Endodermal cell (in vitro differentiated cells): ENCODE data around the gene MOCS3. TPM values are rescaled to one million over a fixed set of nuclear protein-coding genes. Genes with fewer than 3 reads are reported as not detected.

Experiments
- DNase-seq: peaks from one replicate; pipeline ENCODE4 v3.0.0-alpha.2; 2017
- H3K27ac ChIP-seq: 2 replicates; pipeline ENCODE4 v1.5.1; 2013; ENCODE audit warnings: mild to moderate bottlenecking, low read depth, low read length, moderate library complexity
- H3K27me3 ChIP-seq: 2 replicates; pipeline ENCODE4 v1.6.1; 2013; ENCODE audit warnings: mild to moderate bottlenecking, low read length, moderate library complexity; ENCODE audit not compliant: insufficient read depth, control insufficient read depth, poor library complexity, severe bottlenecking
- H3K36me3 ChIP-seq: 2 replicates; pipeline ENCODE4 v1.7.0; 2013; ENCODE audit warnings: mild to moderate bottlenecking, low read length, moderate library complexity; ENCODE audit not compliant: control insufficient read depth, insufficient read depth
- H3K4me1 ChIP-seq: one replicate; pipeline ENCODE4 v1.7.0; 2013; ENCODE audit warnings: low read length; ENCODE audit not compliant: control insufficient read depth, insufficient read depth
- H3K4me3 ChIP-seq: 2 replicates; pipeline ENCODE4 v1.5.1; 2013; ENCODE audit warnings: mild to moderate bottlenecking, low read length, moderate library complexity
- H3K9ac ChIP-seq: 2 replicates; pipeline ENCODE4 v1.6.1; 2013; ENCODE audit warnings: mild to moderate bottlenecking, low read length, moderate library complexity; ENCODE audit not compliant: poor library complexity, severe bottlenecking; ENCODE audit errors: extremely low read depth
- H3K9me3 ChIP-seq: 2 replicates; pipeline ENCODE4 v1.6.1; 2013; ENCODE audit warnings: mild to moderate bottlenecking, low read length, moderate library complexity; ENCODE audit not compliant: control insufficient read depth
- H3K27ac Mint-ChIP-seq: 2 replicates; pipeline ENCODE4 v1.8.0; 2020; ENCODE audit warnings: mixed read lengths
- H3K27me3 Mint-ChIP-seq: 2 replicates; pipeline ENCODE4 v1.8.0; 2021; ENCODE audit warnings: mild to moderate bottlenecking, mixed read lengths; ENCODE audit not compliant: insufficient read depth
- H3K36me3 Mint-ChIP-seq: 2 replicates; pipeline ENCODE4 v1.8.0; 2020; ENCODE audit warnings: low read depth, mixed read lengths
- H3K4me1 Mint-ChIP-seq: 2 replicates; pipeline ENCODE4 v1.8.0; 2020; ENCODE audit warnings: mixed read lengths
- H3K4me3 Mint-ChIP-seq: 2 replicates; pipeline ENCODE4 v1.8.0; 2020; ENCODE audit warnings: mild to moderate bottlenecking, moderate library complexity, mixed read lengths
- H3K9me3 Mint-ChIP-seq: 2 replicates; pipeline ENCODE4 v1.8.0; 2020; ENCODE audit warnings: mild to moderate bottlenecking, mixed read lengths
- WGBS, 2 experiments: methylation state at CpG; one replicate each; pipeline versions ENCODE4 v1.1.5 to v1.1.7; 2013; ENCODE audit warnings: missing lambda C conversion rate in 2 of 2, mixed read lengths in 1 of 2; ENCODE audit not compliant: insufficient coverage in 1 of 2, insufficient read length in 1 of 2; 5-methylcytosine and 5-hydroxymethylcytosine counted together
- total RNA-seq, 2 donors: library from RNA; stranded (reverse); fragmentation: NEBNext Ultra II Directional in 1 of 2; extraction: Animal tissue kit (Norgen Biotek cat#: 25700) in 1 of 2; gene quantifications; 2 replicates in 1 of 2; 3 replicates in 1 of 2; pipeline ENCODE4 v1.2.1, GENCODE V29; 2021
- TF ChIP-seq, protein P1 (sequence below): fragments of 200-600 bp; sonication (generic); conservative IDR thresholded peaks from 2 replicates; pipeline ENCODE4 v1.5.0; 2021; ENCODE audit warnings: antibody characterized with exemption, mild to moderate bottlenecking

Gene MOCS3
- total RNA-seq, 2 donors from 2014 or later: 4.7 to 5.5 TPM

- Histone ChIP-seq H3K9ac (no peak overlapping the region), H3K9me3 (no peaks in the 10 kb centered on the region), H3K36me3 (no peaks in the 10 kb centered on the region), H3K4me3 (no peak overlapping the region), H3K27ac (no peak overlapping the region), H3K4me1 (peaks cover 3% of the 10 kb centered on the region), H3K27me3 (no peaks in the 10 kb centered on the region)
- Mint-ChIP-seq H3K27ac (no peak overlapping the region), H3K4me3 (no peak overlapping the region), H3K9me3 (no peaks in the 10 kb centered on the region), H3K27me3 (peaks cover 21% of the 10 kb centered on the region), H3K36me3 (no peaks in the 10 kb centered on the region), H3K4me1 (peaks cover 12% of the 10 kb centered on the region)
- WGBS, 2 experiments: 79 to 93% methylated on average over 6 to 7 of the region's 7 CpGs
- TF ChIP-seq, protein P1, sequence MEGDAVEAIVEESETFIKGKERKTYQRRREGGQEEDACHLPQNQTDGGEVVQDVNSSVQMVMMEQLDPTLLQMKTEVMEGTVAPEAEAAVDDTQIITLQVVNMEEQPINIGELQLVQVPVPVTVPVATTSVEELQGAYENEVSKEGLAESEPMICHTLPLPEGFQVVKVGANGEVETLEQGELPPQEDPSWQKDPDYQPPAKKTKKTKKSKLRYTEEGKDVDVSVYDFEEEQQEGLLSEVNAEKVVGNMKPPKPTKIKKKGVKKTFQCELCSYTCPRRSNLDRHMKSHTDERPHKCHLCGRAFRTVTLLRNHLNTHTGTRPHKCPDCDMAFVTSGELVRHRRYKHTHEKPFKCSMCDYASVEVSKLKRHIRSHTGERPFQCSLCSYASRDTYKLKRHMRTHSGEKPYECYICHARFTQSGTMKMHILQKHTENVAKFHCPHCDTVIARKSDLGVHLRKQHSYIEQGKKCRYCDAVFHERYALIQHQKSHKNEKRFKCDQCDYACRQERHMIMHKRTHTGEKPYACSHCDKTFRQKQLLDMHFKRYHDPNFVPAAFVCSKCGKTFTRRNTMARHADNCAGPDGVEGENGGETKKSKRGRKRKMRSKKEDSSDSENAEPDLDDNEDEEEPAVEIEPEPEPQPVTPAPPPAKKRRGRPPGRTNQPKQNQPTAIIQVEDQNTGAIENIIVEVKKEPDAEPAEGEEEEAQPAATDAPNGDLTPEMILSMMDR: no peak
- DNase-seq: no peak
These were observed 9.0 kb downstream of the MOCS3 start for GRCh38 chr20:50967586-50967985.

DNA sequence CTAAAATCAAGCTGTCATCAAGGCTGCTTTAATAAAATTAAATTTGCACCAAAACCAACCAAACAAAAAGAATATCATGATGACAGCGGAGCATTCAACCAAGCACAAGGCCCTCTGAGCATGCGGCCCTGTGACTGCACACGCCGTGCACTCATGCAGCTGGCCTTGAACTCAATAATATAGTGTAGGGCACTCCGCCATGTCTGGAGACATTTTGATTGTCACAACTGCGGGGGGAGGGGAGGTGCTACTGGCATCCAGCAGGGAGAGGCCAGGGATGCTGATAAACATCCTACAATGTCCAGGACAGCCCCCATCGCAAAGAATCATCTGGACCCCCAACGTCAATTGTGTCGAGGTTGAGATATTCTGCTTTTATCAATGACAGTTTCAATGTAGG lies 9.7 kb downstream of the MOCS3 start:
- peaks cover 12% of the 10 kb centered on the region for H3K4me1 Mint-ChIP-seq
- no peaks in the 10 kb centered on the region for H3K9me3 Mint-ChIP-seq
- Histone ChIP-seq H3K4me1 (peaks cover 3% of the 10 kb centered on the region), H3K36me3 (no peaks in the 10 kb centered on the region), H3K27me3 (no peaks in the 10 kb centered on the region), H3K27ac (no peak overlapping the region), H3K4me3 (no peak overlapping the region), H3K9me3 (no peaks in the 10 kb centered on the region), H3K9ac (no peak overlapping the region)
- 87 to 91% methylated on average over 9 of the region's 9 CpGs for WGBS, 2 experiments
- TF ChIP-seq, protein P1: no peak
- no peak overlapping the region for H3K27ac Mint-ChIP-seq
- no peaks in the 10 kb centered on the region for H3K36me3 Mint-ChIP-seq
- peaks cover 22% of the 10 kb centered on the region for H3K27me3 Mint-ChIP-seq
- no peak overlapping the region for H3K4me3 Mint-ChIP-seq
- DNase-seq: no peak

GRCh38 chr20:50969435-50969834 lies 10.8 kb downstream of the MOCS3 start:
- Histone ChIP-seq H3K9me3 (no peaks in the 10 kb centered on the region), H3K4me1 (peaks cover 3% of the 10 kb centered on the region), H3K27me3 (no peaks in the 10 kb centered on the region), H3K4me3 (no peak overlapping the region), H3K36me3 (no peaks in the 10 kb centered on the region), H3K27ac (no peak overlapping the region), H3K9ac (no peak overlapping the region)
- H3K9me3 Mint-ChIP-seq: no peaks in the 10 kb centered on the region
- peaks cover 12% of the 10 kb centered on the region for H3K4me1 Mint-ChIP-seq
- no peaks in the 10 kb centered on the region for H3K36me3 Mint-ChIP-seq
- whole genome bisulfite sequencing, 2 experiments: 90 to 95% methylated on average over 3 to 5 of the region's 5 CpGs
- H3K27me3 Mint-ChIP-seq: peaks cover 18% of the 10 kb centered on the region
- no peak for DNase-seq
- TF ChIP-seq, protein P1: no peak
- H3K4me3 Mint-ChIP-seq: no peak overlapping the region
- H3K27ac Mint-ChIP-seq: no peak overlapping the region
